Heart right ventricle (tissue), 16 donors: Measurements from ENCODE around the gene INHBA. TPM values are rescaled to one million over a fixed set of nuclear protein-coding genes. Genes with fewer than 3 reads are reported as not detected.

Experiments
- ATAC-seq, 8 donors: fragments of 200-7000 bp; cut with Tn5 transposase; one replicate each; pipeline ENCODE4 v1.9.1; 2020; ENCODE audit warnings: mild to moderate bottlenecking in 8 of 8, moderate library complexity in 8 of 8, moderate number of reproducible peaks in 1 of 8
- DNase-seq, 2 donors: peaks; one replicate each; pipeline ENCODE4 v3.0.0-alpha.2; 2020
- H3K27ac ChIP-seq, 10 donors: fragments of 200-600 bp; sonication (generic) in 2 of 10; one replicate each; pipeline versions ENCODE4 v1.5.0 to v1.8.0; 2020 to 2022; ENCODE audit warnings: mild to moderate bottlenecking in 3 of 10
- H3K27me3 ChIP-seq, 7 donors: fragments of 200-600 bp; one replicate each; pipeline ENCODE4 v1.8.0; 2021 to 2022; ENCODE audit warnings: mild to moderate bottlenecking in 2 of 7
- H3K36me3 ChIP-seq, 9 donors: fragments of 200-600 bp; sonication (generic) in 1 of 9; one replicate each; pipeline versions ENCODE4 v1.5.0 to v1.8.0; 2020 to 2022; ENCODE audit warnings: mild to moderate bottlenecking in 2 of 9
- H3K4me1 ChIP-seq, 9 donors: fragments of 200-600 bp; sonication (generic) in 1 of 9; one replicate each; pipeline versions ENCODE4 v1.5.0 to v1.8.0; 2020 to 2022; ENCODE audit warnings: mild to moderate bottlenecking in 4 of 9
- H3K4me3 ChIP-seq, 10 donors: fragments of 200-600 bp; sonication (generic) in 2 of 10; one replicate each; pipeline versions ENCODE4 v1.5.0 to v1.8.0; 2020 to 2022; ENCODE audit warnings: mild to moderate bottlenecking in 7 of 10, moderate library complexity in 2 of 10
- H3K9me3 ChIP-seq, 11 donors: fragments of 200-600 bp in 10 of 11; sonication (generic) in 2 of 11; one replicate each; pipeline versions ENCODE4 v1.5.0 to v1.8.0; 2013 to 2022; ENCODE audit warnings: mild to moderate bottlenecking in 2 of 11, control low read depth in 1 of 11, moderate library complexity in 1 of 11
- CTCF ChIP-seq, 9 donors: fragments of 200-600 bp; sonication (generic) in 2 of 9; IDR thresholded peaks; one replicate each; pipeline versions ENCODE4 v1.5.0 to v1.8.0; 2021 to 2022; ENCODE audit warnings: antibody characterized with exemption in 9 of 9, mild to moderate bottlenecking in 5 of 9, moderate library complexity in 1 of 9
- WGBS, 2 donors: extraction: QIAGEN DNeasy Blood & Tissue Kit; methylation state at CpG; one replicate each; pipeline ENCODE4 v1.1.7; 2013; ENCODE audit warnings: inconsistent platforms in 1 of 2; 5-methylcytosine and 5-hydroxymethylcytosine counted together
- intact Hi-C, 10 donors: fragments of 100-400 bp; cut with DNase I; formaldehyde crosslinking; loops; one replicate each; pipeline versions ENCODE4 v1.11.1 to v1.14.2; 2022
- polyA plus RNA-seq, 2 donors: library from polyadenylated mRNA; stranded (reverse); fragments of 200-250 nt; gene quantifications; one replicate each; pipeline ENCODE4 v1.2.3, GENCODE V29; 2013
- total RNA-seq, 10 donors: library from RNA; stranded (reverse); fragmentation: NEBNext Ultra II Directional in 3 of 10; extraction: Animal tissue kit (Norgen Biotek cat#: 25700) in 3 of 10; gene quantifications; one replicate each; pipeline versions ENCODE4 v1.2.1 to v1.2.4, GENCODE V29; 2021 to 2023
- donor health status: Arrhythmogenic right ventricular cardiomyopathy.
- donor health status: ischemic (EF 13 %, LVEDD 7.1; RV severe dilation, severe dysfunction).
- donor health status: healthy with polysubstance abuse.
- donor health status: DM: no; HTN: yes; CAD: no.
- donor health status: DM: no; HTN: no; CAD: no.
- donor health status: ischemic (EF 25% LVEDD 6.9; RV normal size, moderate dysfunction).
- donor health status: ischemic (EF 25% LVEDD 5.7; RV mildly dilated, moderate dysfunction).
- donor health status: healthy.
- donor health status: DM: yes; HTN: yes; CAD: no.
- donor health status: Ischemic cardiomyopathy.
- donor health status: ischemic (EF 35%, LVEDD 5.7; RV mildly dilated, moderate dysfunction).
- donor health status: nonischemic (EF 11% LVEDD 7.7; RV severe dilation, severe dysfunction).
- donor health status: DM: yes; HTN: yes; CAD: no.
- donor health status: PGD.
- donor health status: ischemic (EF 29% LVEDD 5.4; RV normal size, mild dysfunction).
- donor health status: nonischemic (EF 23%, LVEDD 6.1; RV moderate dilation, normal function).

The INHBA gene
- total and polyA plus RNA-seq, 12 donors = 0.41 to 26.1 (median 3.1) TPM

- WGBS, 2 donors = 91 to 92% methylated on average over 6 of the region's 6 CpGs
- Histone ChIP-seq H3K27me3 (peaks cover 0 to 2% (median 0%) of the 10 kb centered on the region in 7 donors), H3K4me1 (no peaks in the 10 kb centered on the region), H3K9me3 (peaks cover 0 to 11% (median 0%) of the 10 kb centered on the region in 11 donors), H3K4me3 (no peak overlapping the region), H3K36me3 (no peaks in the 10 kb centered on the region), H3K27ac (no peak overlapping the region)
- TF ChIP-seq CTCF (IDR thresholded peaks at IDR 0.05) = no peak
- intact Hi-C loops = loop anchor here in 1 of 10 donors (10.0 kb wide), 1 partner anchor 1400 kb away; no protein-coding TSS in a partner anchor
- DNase-seq (no peak), ATAC-seq (no peak)
These were observed 22.1 kb upstream of the INHBA start for GRCh38 chr7:41725013-41725412.

GRCh38 chr7:41720886-41721285 lies 18.0 kb upstream of the INHBA start:
- no peak for TF ChIP-seq CTCF (IDR thresholded peaks at IDR 0.05)
- 79 to 92% methylated on average over 1 of the region's 1 CpG for WGBS, 2 donors
- Histone ChIP-seq H3K9me3 (peaks cover 0 to 11% (median 0%) of the 10 kb centered on the region in 11 donors), H3K27me3 (no peaks in the 10 kb centered on the region), H3K27ac (no peak overlapping the region), H3K36me3 (no peaks in the 10 kb centered on the region), H3K4me1 (no peaks in the 10 kb centered on the region), H3K4me3 (no peak overlapping the region)
- intact Hi-C loops = loop anchor here in 1 of 10 donors (10.0 kb wide), 1 partner anchor 1396 kb away; no protein-coding TSS in a partner anchor
- ATAC-seq (no peak), DNase-seq (no peak)

GRCh38 chr7:41720046-41720445 lies 17.2 kb upstream of the INHBA start:
- ATAC-seq (no peak), DNase-seq (no peak)
- intact Hi-C loops = loop anchor here in 1 of 10 donors (10.0 kb wide), 1 partner anchor 1395 kb away; no protein-coding TSS in a partner anchor
- no peaks in the 10 kb centered on the region for H3K27me3 ChIP-seq
- peaks cover 0 to 11% (median 0%) of the 10 kb centered on the region in 11 donors for H3K9me3 ChIP-seq
- 84 to 94% methylated on average over 4 of the region's 4 CpGs for WGBS, 2 donors
- no peak for TF ChIP-seq CTCF (IDR thresholded peaks at IDR 0.05)
- no peaks in the 10 kb centered on the region for H3K36me3 ChIP-seq
- H3K27ac ChIP-seq = no peak overlapping the region
- H3K4me1 ChIP-seq = no peaks in the 10 kb centered on the region
- no peak overlapping the region for H3K4me3 ChIP-seq

GRCh38 chr7:41716691-41717090 lies 13.8 kb upstream of the INHBA start:
- no peak for ATAC-seq
- intact Hi-C loops = loop anchor here in 4 of 10 donors (5.0 to 10.0 kb wide), 4 partner anchors 702 to 1472 kb away; no protein-coding TSS in a partner anchor
- no peak for DNase-seq
- Histone ChIP-seq H3K4me3 (no peak overlapping the region), H3K27ac (no peak overlapping the region), H3K4me1 (no peaks in the 10 kb centered on the region), H3K9me3 (peaks cover 0 to under 1% (median 0%) of the 10 kb centered on the region in 11 donors), H3K36me3 (no peaks in the 10 kb centered on the region), H3K27me3 (no peaks in the 10 kb centered on the region)
- WGBS, 2 donors = 82 to 84% methylated on average over 11 of the region's 11 CpGs
- no peak for TF ChIP-seq CTCF (IDR thresholded peaks at IDR 0.05)
